Adrenal gland (tissue), 5 donors: ENCODE results near the gene PARP16.

ENCODE experiments used
- POLR2A ChIP-seq, 2 donors: fragments of 450-650 bp; IDR thresholded peaks; one replicate each; pipeline ENCODE4 v1.6.1; 2017; ENCODE audit warnings: antibody characterized with exemption in 2 of 2, mild to moderate bottlenecking in 2 of 2, moderate library complexity in 1 of 2
- TF ChIP-seq, protein P1 (sequence below), 6 experiments: fragments of 450-650 bp in 4 of 6; fragments of 200-600 bp in 2 of 6; sonication (generic) in 1 of 6; IDR thresholded peaks; 1 replicate in 5 of 6; 2 replicates in 1 of 6; pipeline versions ENCODE4 v1.5.1 to v1.8.0; 2016 to 2021; ENCODE audit warnings: antibody characterized with exemption in 6 of 6, mild to moderate bottlenecking in 2 of 6, moderate library complexity in 1 of 6
- donor health status: DM: no; HTN: no; CAD: no.

DNA sequence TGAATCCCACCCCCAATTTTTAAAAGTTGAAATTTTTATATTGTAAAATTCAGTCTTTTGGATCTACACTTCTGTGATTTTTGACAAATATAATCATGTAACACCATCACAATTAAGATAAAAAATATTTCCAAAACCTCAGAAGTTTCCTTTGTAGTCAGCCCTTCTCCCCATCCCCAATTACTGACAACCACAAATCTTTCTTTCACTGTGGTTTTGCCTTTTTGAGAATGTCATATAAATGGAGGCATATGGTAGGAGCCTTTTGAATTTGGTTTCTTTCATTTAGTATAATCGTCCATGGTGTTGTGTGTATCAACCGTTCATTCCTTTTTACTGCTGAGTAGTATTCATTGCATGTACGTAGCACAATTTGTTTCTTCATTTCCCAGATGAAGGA is 67.5 kb downstream of the PARP16 start:
- TF ChIP-seq, protein P1, sequence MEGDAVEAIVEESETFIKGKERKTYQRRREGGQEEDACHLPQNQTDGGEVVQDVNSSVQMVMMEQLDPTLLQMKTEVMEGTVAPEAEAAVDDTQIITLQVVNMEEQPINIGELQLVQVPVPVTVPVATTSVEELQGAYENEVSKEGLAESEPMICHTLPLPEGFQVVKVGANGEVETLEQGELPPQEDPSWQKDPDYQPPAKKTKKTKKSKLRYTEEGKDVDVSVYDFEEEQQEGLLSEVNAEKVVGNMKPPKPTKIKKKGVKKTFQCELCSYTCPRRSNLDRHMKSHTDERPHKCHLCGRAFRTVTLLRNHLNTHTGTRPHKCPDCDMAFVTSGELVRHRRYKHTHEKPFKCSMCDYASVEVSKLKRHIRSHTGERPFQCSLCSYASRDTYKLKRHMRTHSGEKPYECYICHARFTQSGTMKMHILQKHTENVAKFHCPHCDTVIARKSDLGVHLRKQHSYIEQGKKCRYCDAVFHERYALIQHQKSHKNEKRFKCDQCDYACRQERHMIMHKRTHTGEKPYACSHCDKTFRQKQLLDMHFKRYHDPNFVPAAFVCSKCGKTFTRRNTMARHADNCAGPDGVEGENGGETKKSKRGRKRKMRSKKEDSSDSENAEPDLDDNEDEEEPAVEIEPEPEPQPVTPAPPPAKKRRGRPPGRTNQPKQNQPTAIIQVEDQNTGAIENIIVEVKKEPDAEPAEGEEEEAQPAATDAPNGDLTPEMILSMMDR (IDR thresholded peaks at IDR 0.05) = no peak
- no peak for TF ChIP-seq POLR2A (IDR thresholded peaks at IDR 0.05)
